GF-D8 (cell line): Measurements from ENCODE around the gene SRP68.
"Not testable (repeated sequence)": the region's sequence is repeated elsewhere in the genome, so short reads cannot be mapped to it uniquely, and the experiment has no call there.

Source experiments
- DNase-seq: peaks from one replicate; lab custom pipeline; 2025; lab: John Stamatoyannopoulos, UW

SRP68 gene

GRCh38 chr17:76076765-76077583 is 4.7 kb upstream of the SRP68 start:
- DNase-seq, result no peak

- DNase-seq, result no peak
These were observed 3.9 kb upstream of the SRP68 start for GRCh38 chr17:76076146-76076764.

- DNase-seq, result no peak
These were observed 3.2 kb upstream of the SRP68 start for GRCh38 chr17:76075364-76076145.

- no peak for DNase-seq
These were observed 2.4 kb upstream of the SRP68 start, which contains the start of gene GALR2 for GRCh38 chr17:76074390-76075363. Gene GALR2, plus strand, starts transcription at chr17:76074781. Its CDS starts 103 bp downstream, at chr17:76074884.

- no peak for DNase-seq
These were observed 678 bp downstream of the SRP68 start for GRCh38 chr17:76071531-76072147.

DNA sequence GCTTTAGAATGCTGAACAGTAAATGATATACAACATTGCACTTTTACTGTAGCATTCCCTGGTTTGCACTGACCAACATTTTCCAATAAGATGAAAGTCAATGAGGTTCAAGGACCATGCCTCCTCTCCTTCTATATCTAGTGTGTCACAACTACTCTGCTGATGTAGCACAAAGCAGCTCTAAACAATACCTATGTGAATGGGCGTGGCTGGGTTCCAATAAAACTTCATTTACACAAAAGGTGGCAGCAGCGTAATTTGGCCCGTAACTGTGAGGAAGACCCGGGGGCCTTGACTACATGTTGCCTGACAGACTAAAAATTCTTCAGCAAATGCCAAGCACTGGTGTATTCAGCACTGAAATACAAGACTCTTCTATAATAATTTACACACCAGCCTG is 6.5 kb downstream of the SRP68 start:
- no peak for DNase-seq

DNA sequence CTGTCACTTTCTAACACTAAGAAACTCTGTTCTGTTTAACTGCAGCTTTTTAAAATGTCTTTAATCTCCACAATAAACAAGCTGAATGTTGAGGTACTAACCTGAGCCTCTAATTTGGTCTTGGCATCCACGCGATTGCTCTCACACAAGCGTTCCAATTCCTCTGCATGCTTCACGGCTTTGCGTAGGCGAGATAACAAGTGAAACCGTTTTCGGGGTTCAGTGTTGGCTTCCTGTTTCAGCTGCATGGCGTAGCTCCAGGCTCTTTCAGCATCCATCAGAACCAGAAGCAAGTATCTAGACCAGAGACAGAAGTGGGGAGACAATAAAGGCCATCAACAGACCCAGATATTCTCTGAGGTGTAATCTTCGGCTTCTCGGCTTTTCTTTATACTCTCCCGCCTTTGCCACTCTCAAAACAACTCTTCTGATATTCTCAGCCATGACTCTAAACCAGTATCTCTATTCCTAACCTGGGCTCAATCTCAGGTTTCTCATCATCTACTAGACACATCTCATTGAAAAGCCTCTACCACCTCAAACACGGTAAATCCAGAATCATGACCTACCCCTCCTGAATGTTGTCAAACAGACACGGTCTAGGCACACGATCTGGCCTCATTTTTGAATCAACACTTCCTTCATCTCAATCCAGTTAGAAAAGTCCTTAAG is 8.3 kb downstream of the SRP68 start:
- DNase-seq, result no peak

GRCh38 chr17:76058264-76058663 is 14.1 kb downstream of the SRP68 start:
- DNase-seq, result not testable (repeated sequence)

GRCh38 chr17:76056882-76057281 is 15.4 kb downstream of the SRP68 start:
- DNase-seq, result no peak

GRCh38 chr17:76054112-76054476 is 18.2 kb downstream of the SRP68 start:
- DNase-seq, result no peak

DNA sequence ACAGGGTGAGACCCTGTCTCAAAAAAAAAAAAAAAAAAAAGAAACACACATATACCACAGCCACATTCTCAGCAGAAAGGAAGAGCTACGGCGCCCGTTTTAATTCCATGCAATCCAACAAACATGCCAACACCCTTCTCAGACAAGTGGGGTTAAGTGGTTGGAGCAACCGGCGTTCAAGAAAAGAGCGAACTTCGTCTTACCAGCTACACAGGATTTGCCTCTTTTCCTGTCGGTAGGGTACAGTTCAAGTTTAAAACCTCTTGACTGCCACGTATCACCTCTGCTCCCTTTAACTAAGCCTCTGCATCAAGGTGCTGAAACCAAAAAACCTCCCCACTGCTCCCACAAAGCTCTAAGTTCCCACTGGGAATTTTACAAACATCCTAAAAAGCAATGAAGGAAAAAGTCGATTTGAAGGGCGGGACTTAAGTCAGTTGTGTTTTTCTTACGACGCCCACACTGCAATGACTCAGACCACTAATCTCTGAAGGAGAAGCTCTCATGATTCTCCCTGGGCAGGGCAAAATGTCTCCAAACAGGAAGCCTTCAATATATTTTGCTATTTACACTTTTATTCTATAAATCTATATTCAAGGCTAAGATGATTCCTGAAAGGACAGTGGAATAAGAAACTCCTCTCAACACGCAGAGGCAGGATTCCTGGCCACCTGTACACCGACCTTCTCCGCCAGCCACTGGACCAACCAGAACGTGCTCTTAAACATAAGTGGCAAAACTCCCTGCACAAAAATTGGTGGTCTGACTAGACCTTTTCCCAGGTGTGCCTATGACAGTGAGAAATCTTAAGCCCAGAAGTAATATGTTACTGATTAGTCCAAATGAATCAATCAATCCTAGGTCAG is 18.8 kb downstream of the SRP68 start:
- DNase-seq, result no peak

GRCh38 chr17:76051561-76051960 is 20.8 kb downstream of the SRP68 start:
- no peak for DNase-seq

GRCh38 chr17:76050538-76051467 is 21.5 kb downstream of the SRP68 start:
- DNase-seq, result no peak

- DNase-seq, result no peak
These were observed 22.3 kb downstream of the SRP68 start for GRCh38 chr17:76049836-76050537.

DNA sequence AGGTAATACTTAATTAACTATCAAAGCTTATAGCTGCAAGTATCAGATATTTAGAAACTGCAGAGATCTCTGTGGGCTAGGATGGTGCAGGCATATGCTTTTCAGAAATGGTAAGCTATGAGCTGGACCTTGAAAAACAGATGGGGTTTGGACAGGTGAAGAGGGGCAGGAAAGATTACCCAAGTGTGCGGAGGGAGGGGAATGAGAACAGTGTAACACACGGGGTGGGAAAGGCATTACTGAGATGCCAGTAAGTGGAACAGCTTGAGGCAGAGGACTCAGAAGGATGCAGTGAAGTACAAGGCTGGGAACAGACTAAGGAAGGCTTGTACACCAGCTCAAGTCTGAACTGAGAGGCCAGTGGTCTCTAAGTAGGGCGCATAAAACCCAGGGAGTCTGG is 23.1 kb downstream of the SRP68 start:
- no peak for DNase-seq

DNA sequence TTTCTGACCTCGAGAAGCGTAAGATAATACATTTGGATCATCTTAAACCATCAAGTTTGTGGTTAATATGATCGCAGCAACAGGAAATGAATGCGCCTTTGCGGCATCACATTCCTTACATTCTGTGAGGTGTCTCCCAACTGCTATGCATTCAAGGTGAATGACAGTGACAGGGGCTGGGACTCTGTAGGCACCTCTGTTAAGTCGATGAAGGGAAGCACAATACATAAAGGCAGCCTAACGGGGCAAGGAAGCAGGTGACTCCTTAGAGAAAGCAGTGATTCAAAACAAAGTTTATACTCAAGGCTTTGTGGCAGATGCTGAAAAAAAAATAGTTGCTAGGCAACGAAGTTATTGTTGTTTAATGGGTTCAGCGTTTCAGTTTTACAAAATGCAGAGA is 23.6 kb downstream of the SRP68 start:
- no peak for DNase-seq

GRCh38 chr17:76048025-76048605 is 24.2 kb downstream of the SRP68 start:
- no peak for DNase-seq
